NCI-H524 (cell line): ENCODE data around the gene TANGO2.

Experiments
- DNase-seq, 2 experiments: peaks; one replicate each; lab custom pipeline; 2025; lab: John Stamatoyannopoulos, UW

TANGO2 gene

DNA sequence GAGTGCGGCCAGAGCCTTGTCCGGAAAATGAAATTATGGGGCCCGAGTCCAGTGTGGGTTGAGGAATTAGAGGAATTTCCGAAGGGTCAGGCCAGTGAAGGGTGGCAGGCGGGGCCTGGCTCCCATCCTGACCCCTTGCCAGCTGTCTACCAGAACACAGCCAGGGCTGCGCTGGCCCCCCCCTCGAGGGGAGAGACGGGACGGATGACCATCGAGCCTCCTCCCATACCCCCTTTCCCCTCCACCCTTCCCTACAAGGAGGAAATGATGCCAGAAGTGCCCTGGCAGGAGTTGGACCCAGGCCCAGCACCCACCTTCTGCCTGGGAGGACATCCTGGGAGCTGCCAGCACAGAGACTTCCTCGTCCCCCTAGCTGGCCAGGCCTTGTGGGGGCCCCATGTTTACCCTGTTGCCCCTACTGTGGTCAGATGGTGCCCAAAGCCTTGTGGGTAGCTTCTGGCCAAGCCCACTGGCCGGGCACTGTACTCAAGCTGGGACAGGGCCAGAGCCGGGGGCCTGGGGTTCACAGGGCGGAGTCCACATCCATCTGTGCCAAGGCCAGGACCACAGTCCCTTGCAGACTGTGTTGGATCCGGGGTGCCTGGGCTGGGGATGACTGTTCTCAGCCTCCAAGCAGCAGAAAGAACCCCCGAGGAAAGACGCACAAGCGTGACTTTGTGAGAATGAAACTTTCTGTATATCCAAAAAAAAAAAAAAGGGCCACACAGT, 25.1 kb upstream of the TANGO2 start:
- no peak for DNase-seq

DNA sequence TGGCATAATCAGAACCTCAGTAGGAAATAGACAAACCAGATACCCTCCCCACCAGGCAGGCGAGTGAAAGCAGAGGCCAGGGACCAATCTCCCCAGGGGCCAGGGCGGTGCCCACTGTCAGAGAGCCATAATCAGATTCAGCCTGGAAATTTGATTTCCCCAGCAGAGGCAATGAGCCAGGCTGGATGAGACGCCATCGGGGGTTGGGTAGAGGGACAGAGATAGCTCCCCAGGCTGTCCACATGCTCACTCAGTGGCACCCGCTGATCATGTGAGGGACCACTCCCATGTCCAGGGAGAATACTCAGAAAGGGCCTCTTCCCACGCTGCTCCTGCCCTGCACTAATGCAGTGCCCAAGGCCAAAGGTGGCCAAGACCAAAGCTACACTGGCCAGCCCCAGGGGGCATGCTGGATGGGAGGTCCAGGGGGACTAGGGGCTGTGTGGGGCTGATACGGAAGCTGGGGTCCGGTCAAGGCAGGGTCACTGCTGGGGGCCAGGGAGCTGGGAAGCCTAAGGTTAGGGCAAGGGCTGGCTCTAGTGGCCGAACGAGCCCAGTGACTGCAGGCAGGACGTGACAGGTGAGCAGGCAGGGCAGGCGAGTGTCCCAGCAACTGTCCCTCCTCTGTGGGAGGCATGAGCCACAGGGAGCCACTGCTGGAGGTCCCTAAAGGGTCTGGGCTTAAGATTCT, 24.1 kb upstream of the TANGO2 start:
- DNase-seq, result no peak

DNA sequence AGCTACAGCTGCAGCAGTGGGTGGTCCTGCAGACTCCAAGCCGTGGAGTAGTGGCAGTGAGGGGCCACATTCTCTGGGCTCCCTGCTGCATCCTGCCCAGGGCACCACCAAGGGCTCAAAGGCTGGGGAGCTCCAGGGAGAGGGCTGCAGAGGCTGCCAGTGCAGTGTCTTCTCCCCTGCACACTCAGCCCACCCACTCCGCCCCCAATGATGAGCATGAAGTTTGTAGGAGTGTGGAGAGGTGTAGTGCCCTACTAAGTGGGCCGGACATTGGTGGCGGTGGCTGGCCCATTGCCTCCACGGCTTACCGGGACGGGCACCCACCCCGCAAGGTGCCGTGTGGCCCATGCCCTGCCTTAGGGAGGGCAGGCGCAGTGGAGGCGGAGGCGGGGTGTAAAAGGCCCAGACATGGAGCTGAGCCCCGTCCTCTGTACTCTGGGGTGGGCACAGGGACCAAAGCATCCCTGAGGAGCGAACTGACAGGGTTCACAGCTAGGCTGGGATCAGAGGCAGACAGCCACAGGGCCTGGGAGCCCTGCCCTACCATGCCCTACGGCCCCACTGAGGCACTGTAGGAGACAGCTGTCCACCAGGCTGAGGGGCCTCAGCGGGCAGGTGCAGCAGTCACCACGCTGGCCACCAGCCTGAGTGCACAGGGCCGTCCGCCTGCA, 23.2 kb upstream of the TANGO2 start:
- DNase-seq, result no peak

DNA sequence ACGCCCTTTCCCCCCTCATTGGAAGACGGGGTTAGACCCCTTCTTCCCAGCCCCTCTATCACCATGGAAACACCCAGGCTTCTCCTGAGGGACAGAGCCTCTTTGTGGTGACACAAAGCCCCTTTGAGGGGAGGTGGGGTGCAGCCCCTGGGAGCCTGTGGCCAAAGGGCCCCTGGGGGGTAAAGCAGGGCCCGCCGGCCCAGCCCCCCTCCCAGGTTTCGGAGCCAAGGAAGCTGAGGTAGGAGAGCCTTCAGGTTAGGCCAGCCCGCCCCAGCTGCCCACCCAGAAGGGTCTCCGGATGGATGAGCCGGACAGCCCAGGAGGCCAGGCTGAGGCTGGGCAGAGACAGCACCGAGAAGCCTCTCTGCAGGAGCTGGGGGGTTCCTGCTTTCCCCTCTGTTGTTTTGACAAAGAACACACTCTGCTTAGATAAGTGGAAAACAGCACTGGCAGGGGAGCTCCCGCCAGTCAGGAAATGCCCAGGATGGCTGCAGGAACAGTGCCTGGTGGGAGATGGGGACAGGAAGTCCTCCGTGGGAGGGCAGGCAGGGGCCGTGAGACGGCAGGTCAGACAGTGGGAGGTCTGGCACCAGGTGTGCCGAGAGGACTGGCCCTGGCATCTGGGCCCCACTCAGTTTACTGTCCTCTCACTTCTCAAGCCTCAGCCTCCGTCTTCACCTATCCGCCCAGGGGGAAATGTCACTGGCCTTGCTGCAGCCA, 22.5 kb upstream of the TANGO2 start:
- DNase-seq, result no peak

DNA sequence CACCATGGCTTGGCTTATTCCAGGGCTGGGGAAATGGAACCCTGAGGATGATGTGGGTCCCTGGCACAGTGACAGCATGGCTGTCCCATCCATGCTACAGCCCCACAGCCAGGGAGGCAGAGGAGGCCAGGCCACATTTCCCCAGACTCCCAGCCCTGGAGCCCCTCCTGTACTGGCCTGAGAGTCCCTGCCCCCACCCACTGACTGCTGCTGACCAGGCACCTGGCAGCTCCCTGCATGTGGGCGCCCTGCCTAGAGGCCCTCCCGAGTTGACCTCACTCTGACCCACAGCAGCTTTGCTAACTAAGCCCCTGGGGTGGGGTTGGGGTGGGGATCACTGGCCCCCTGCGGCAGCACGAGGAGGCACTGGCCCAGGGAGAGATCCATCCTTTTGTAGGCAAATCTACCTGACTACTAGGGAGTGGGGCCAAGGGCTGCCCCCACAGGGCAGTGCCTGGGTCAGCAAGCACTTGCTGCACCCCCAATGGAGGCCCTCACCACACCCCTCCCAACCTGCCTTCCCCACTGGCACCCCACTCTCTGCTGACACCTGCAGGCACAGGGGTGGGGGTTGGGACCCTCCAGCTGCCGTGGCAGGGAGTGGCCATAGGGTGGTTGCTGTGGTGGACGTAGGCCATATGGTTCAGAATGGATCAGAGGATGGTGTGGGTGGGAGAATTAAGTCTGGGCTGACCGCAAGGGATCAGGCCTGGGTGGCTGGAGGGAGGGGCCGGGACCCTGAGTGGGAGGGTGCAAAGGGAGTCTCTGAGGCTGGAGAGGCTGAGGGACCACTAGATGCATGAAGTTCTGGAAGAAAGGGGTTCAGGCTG, 21.7 kb upstream of the TANGO2 start:
- DNase-seq, result peak in 1 of 2 experiments; percentile 12

DNA sequence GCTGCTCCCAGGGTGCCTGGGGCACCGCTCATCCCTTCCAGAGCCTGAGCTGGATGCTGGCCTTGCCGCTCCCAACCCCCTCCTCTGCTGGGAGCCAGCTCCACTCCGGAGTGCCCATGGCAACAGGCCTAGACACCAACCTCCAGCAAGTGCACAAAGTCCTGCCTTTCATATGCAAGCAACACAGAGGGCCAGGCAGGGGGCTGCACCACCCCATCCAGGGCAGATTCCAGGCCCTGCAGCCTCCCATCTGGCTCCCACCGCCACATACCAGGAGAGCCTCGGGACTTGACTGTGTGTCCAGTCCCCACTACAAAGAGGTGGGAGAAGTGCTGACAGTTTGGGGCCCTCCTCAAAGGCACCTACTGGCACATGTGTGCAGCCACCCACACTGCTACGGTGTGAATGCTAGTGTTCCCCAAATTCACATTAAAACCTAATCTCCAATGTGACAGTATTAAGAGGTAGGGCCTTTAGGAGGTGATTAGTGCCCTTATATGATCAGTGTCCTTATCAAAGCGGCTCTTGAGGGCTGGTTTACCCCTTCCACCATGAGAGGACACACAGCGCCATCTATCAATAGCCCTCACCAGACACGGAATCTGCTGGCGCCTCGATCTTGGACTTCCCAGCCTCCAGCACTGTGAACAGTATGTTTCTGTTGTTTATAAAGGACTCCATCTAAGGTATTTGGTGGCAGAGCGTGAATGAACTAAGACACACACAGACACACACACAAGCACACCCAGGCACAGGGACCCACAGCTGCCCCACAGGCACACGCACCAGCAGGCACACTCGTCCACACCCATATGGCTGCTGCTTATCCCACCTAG, 20.4 kb upstream of the TANGO2 start:
- no peak for DNase-seq

DNA sequence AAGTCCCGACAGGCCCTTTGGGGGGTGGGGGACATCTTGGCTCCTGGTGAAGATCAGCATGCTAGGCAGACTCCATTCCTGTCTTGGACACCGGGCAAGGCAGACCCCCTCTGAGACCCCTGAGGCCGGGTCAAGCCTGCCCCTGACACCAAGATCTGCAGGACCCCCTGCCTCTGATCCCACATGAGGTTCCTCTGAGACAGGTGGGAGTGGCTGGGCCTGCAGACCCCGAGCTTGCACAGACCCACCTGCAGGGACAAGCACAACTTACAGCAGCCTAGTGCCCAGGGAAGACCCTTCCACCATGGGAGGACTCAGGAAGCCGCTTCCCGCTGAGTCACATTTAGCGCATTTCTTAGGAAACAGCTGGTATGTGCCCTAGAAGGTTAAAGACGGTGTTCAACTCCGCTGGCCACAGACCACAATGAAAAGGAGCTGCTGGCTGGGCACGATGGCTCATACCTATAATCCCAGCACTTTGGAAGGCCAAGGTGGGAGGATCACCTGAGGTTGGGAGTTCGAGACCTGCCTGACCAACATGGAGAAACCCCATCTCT, 19.8 kb upstream of the TANGO2 start:
- no peak for DNase-seq

DNA sequence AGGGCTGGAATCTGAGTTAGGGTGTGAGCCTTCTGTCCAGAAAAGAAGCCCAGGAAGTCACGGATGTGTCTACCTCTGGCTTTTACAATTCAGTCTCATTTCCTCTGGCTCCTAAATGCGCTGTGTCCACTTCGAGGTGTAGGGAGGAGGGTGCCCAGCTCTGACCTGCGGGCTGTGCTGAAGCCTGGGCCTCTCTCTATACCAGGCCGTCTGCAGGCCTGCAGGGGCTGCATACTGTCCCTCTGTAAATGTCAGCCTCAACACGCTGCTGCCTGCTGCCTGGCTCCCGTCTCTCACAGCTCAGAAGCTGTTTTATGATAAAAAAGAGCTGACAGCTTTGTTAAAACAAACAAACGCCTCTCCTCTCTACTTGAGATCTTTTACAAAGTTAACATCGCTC, 18.8 kb upstream of the TANGO2 start:
- DNase-seq, result no peak

DNA sequence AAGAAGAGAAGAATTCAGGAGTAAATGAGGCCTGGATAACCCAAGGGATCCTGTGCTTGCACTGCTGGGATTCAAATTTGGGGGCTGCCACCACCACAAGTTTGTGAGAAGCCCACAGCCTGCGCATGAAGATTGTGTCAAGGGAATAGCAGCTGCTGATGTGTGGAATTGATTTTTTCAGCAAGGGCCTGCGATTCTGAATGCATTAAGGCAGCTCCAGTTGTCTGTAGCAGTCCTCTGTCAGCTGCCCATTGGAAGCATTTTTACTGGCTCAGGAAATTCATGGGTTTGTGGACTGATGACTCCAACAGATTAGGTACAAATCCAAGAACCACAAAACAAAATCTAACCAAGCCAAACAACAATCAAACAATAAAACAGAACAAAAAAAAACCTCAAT, 18.3 kb upstream of the TANGO2 start:
- DNase-seq, result no peak

DNA sequence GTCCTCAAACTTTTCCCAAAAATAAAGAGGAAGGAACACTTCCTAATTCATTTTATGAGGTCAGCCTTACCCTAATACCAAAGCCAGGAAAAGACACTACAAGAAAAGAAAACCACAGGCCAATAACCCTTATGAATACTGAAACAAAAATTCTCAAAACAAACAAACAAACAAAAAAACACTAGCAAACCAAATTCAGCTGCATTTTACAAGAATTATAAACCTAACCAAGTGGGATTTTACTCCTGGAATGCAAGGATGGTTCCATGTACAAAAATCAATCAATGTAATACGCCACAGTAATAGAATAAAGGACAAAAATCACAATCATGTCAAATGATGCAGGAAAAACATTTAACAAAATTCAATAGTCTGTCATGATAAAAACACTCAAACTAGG, 17.6 kb upstream of the TANGO2 start:
- no peak for DNase-seq

DNA sequence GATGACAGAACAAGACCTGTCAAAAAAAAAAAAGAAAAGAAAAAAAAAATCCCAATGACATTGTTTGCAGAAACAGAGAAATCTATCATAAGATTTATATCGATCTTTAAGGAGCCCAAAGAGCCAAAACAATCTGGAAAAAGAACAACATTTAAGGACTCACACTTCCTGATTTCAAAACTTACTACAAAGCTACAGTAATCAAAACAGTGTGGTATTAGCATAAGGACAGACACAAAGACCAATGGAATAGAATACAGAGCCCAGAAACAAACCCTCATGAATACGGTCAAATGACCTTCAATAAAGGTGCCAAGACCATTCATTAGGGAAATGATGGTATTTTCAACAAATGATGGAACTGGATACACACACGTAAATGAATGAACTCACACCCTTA, 16.4 kb upstream of the TANGO2 start:
- no peak for DNase-seq

DNA sequence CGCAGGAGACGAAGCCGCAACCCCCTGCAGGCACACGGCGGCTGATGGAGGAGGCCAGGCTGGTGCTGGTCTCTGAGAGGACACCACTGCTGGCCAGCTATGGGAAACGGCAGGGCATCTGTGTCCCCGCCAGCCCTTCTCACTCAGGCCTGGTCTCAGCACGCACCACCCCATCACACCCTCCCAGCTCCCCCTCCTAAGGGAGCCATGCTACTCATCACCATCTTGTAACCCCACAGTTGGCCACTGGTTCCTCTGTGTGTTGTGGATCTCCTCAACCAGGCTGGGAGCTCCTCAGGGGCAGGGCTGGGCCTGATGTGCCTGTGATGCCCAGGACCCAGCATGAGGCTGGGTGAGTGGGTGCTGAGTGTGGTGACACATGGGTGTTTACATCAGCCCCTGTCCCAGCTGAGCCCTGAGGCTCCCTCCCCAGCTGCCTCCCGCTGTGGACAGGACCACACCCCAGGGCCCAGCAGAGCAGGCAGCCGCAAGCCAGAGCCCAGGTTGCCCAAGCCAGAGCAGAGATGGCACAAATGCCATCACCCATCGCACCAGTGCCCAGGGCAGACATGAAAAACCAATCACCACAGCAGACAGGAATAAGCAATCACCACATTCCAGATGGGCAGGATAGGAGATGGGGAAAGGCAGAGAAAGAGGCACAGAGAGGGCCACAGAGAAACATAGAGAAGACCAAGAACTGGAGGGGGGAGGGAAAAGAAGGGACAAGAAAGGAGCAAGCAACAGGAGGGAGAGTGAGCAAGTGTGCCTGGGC, 12.5 kb upstream of the TANGO2 start:
- no peak for DNase-seq

DNA sequence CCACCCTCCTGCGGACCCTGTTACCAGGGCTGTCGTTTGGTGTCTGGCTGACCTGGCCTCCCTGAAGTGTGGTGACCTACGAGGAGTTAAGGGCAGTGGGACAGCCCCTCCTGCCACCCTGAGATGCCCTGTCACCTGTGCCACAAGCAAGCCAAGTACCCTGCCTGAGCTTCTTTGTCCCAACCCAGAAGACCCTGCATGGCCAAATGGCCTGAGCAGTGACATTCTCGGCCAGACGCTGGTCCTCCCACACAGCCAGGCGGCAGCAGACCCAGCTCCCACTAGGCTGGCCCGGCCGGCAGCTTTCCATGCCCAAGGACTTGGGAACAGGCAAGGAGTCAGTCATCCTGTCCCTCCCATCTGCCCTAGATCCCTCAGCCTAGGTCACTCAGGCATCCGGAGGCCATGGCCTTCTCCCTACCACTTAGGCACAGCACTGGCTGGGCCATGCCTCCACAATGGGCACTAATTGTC, 11.9 kb upstream of the TANGO2 start:
- no peak for DNase-seq

DNA sequence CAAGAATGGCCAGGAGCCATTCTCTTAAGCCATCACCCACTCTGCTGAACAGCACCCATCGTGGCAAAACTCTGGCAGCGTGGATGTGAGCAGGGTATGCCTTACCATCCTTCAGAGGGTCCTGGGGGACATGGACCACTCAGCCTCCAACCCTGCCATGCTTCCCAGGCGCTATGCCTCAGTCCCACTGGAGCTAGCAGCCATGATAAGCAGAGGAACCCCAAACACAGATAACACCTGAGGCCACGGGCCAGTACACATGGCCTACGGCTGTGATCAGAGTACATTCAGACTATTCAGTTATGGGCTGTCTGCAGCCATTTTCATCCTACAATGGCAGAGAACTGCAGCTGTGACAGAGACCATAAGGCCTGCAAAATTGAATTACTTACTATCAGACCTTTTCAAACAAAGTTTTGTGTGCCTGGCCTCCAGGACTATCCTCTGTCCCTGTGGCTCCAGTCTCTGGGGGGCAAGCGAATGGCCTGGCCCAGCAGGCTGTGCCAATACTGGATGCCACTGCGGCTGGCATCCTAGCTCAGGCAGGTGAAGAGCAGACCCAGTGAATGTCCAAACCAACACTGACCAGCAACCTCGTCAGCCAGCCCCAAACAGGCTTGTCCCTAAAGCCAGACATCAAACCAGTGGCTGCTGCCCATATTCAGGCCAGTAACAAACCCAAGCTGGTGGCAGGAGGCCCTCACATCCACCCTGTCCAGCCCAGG, 11.2 kb upstream of the TANGO2 start:
- no peak for DNase-seq

DNA sequence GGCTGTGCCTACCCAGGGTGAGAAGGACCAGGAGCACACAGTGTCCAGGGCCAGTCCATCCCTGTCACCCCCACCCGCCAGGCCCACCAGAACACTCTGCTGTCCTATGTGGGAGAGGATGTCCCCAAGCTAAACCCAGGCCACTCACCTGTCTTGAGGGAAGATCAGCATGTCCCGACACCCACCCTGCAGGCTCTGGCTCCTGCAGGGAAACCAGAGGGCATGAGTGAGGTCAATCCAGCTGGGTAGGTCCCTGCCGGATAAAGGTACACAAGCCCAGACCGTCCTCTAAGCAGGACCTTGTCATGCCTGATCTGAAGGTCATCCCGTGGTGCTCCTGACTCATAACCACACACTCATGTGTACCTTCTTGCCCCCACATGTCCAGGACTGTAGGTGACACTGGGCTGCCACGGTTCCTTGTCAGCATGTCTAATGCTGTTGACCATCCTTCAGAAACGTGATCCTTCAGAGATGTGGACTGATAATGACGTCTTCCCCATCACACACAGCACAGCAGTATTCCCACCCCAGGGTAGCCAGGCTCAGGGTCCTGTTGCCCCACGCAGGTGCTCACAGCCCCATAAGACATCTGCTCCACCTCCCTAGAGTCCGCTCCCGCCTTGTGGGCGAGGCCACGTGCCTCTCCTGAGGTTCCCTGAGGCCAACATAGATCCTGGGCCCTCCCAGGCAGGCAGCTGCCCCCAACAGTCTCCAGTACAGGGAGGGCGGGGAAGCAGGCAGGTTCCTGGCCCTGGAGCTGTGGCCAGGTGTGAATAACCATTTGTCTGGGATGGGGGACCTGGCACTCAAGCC, 10.4 kb upstream of the TANGO2 start:
- DNase-seq, result no peak

DNA sequence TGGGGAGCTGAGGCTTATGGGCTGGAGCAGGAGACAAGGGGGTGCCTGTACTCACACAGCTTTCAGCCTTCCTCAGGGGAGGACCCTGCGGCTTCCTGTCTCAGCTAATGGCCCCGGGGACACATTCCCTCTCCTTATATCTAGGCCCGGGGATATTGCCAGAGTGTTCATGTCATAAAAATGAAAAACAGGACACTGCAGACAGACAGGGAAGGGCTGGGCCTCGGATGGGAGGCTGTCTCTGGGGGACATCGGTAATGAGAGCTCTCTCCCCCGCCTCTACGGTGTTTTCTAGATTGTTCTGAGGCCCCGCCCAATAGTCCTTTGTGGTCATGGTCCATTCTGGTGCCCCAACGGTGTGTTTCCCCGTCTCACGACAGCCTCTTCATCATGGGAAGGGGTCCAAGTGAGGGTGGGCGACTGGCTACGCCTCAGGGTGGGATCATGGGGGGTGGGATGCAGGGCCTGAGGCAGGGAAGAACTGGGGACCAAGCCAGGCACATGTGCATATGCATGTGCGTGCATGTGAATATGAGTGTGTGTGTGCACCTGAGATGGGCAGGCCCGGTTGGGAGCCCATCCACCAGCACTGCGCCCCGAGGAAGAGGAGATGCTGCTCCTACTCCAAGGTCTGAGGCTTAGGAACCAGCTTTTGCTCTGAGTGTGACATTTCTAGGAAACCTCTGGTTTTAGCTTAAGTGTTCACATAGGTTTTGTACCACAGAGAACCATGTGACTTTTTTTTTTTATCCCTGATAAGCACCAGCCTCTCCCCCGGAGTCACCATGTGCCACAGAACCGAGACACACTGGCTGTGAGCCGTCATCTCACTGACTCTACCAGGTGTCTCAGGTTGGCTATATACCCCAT, 9.6 kb upstream of the TANGO2 start:
- no peak for DNase-seq
